Tibial nerve (tissue), 4 donors: ENCODE data around the gene EN2. TPM values are rescaled to one million over a fixed set of nuclear protein-coding genes. Genes with fewer than 3 reads are reported as not detected.
A peak's percentile ranks its signal among the peaks of the same experiment; 100 is the strongest.

ENCODE experiments used
- DNase-seq, 2 donors: peaks; one replicate each; pipeline ENCODE4 v3.0.0-alpha.2; 2019; ENCODE audit warnings: low spot score in 2 of 2
- H3K27ac ChIP-seq, 4 donors: fragments of 200-600 bp; sonication (generic) in 3 of 4; one replicate each; pipeline ENCODE4 v1.5.1; 2017 to 2019; ENCODE audit warnings: mild to moderate bottlenecking in 1 of 4
- H3K27me3 ChIP-seq, 2 donors: fragments of 200-600 bp; sonication (generic) in 1 of 2; one replicate each; pipeline versions ENCODE4 v1.5.1 to v1.6.0; 2017 to 2019
- H3K36me3 ChIP-seq, 3 donors: fragments of 200-600 bp; sonication (generic); one replicate each; pipeline ENCODE4 v1.5.1; 2018 to 2019
- H3K4me1 ChIP-seq, 4 donors: fragments of 200-600 bp; sonication (generic) in 3 of 4; one replicate each; pipeline ENCODE4 v1.5.1; 2017 to 2019
- H3K4me3 ChIP-seq, 4 donors: fragments of 200-600 bp; sonication (generic) in 3 of 4; one replicate each; pipeline ENCODE4 v1.5.1; 2017 to 2019; ENCODE audit warnings: mild to moderate bottlenecking in 1 of 4, moderate library complexity in 1 of 4
- H3K9me3 ChIP-seq, 4 donors: fragments of 200-600 bp; sonication (generic) in 3 of 4; one replicate each; pipeline ENCODE4 v1.5.1; 2017 to 2019
- CTCF ChIP-seq, 5 experiments: fragments of 200-600 bp in 3 of 5; fragments of 450-650 bp in 2 of 5; sonication (generic) in 3 of 5; IDR thresholded peaks; one replicate each; pipeline ENCODE4 v1.5.1; 2016 to 2019; ENCODE audit warnings: antibody characterized with exemption in 5 of 5, mild to moderate bottlenecking in 3 of 5, moderate library complexity in 2 of 5
- EP300 ChIP-seq, 2 donors: sonication (generic); formaldehyde crosslinking; IDR thresholded peaks; one replicate each; pipeline ENCODE4 v1.6.1; 2017; ENCODE audit warnings: antibody characterized with exemption in 2 of 2, mild to moderate bottlenecking in 1 of 2
- POLR2A ChIP-seq, 2 donors: fragments of 450-650 bp; IDR thresholded peaks; one replicate each; pipeline ENCODE4 v1.6.1; 2017; ENCODE audit warnings: antibody characterized with exemption in 2 of 2, mild to moderate bottlenecking in 2 of 2, moderate library complexity in 2 of 2
- WGBS, 2 donors: methylation state at CpG; one replicate each; pipeline ENCODE4 v1.1.5; 2018; 5-methylcytosine and 5-hydroxymethylcytosine counted together
- total RNA-seq, 4 donors: library from RNA; depleted of rRNA; stranded (reverse); fragments of >200 nt; gene quantifications; one replicate each; pipeline ENCODE4 v1.1.0, GENCODE V29; 2016

Gene EN2
- total RNA-seq, 4 donors from 2014 or later = under 0.01 to 0.98 TPM; not detected in 2

DNA sequence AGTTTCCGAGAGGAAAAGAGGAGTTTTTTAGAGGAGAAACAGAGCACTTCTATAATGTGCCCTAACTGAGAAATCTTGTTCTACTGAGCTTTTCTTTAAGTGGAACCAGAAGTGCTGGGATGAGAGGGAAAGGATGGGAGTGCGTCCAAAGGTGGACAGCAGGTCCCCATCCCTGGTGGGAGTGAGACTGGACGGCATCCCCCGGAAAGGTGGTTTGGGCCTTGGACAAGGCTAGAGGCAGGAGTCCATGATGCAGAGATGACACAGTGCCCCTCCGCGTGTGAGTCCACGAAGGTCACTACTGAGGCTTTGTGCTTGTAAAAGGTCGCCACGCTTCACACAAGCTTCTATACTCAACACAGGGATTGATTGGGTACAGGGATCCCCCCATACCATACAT, 6.1 kb upstream of the EN2 start:
- Histone ChIP-seq H3K9me3 (no peaks in the 10 kb centered on the region), H3K36me3 (no peaks in the 10 kb centered on the region), H3K4me3 (no peak overlapping the region), H3K27ac (no peak overlapping the region), H3K4me1 (peaks cover 0 to 60% (median 11%) of the 10 kb centered on the region in 4 donors), H3K27me3 (peaks cover 2 to 100% of the 10 kb centered on the region in 2 donors)
- DNase-seq = no peak
- TF ChIP-seq POLR2A (IDR thresholded peaks at IDR 0.05) (no peak), CTCF (IDR thresholded peaks at IDR 0.05) (no peak), EP300 (IDR thresholded peaks at IDR 0.05) (no peak)
- WGBS, 2 donors = 8% methylated on average over 9 of the region's 9 CpGs

GRCh38 chr7:155452505-155453295, 5.2 kb upstream of the EN2 start:
- Histone ChIP-seq H3K4me1 (peaks cover 0 to 66% (median 14%) of the 10 kb centered on the region in 4 donors), H3K36me3 (no peaks in the 10 kb centered on the region), H3K9me3 (no peaks in the 10 kb centered on the region), H3K27me3 (peaks cover 2 to 97% of the 10 kb centered on the region in 2 donors), H3K4me3 (no peak overlapping the region), H3K27ac (no peak overlapping the region)
- no peak for TF ChIP-seq POLR2A (IDR thresholded peaks at IDR 0.05)
- TF ChIP-seq CTCF (IDR thresholded peaks at IDR 0.05) = no peak
- TF ChIP-seq EP300 (IDR thresholded peaks at IDR 0.05) = no peak
- no peak for DNase-seq
- 25 to 27% methylated on average over 5 of the region's 5 CpGs for WGBS, 2 donors

GRCh38 chr7:155453296-155454182, 4.4 kb upstream of the EN2 start:
- H3K36me3 ChIP-seq = no peaks in the 10 kb centered on the region
- WGBS, 2 donors = 4% methylated on average over 31 to 46 of the region's 57 CpGs
- TF ChIP-seq EP300 (IDR thresholded peaks at IDR 0.05) = no peak
- no peak for TF ChIP-seq CTCF (IDR thresholded peaks at IDR 0.05)
- no peak for TF ChIP-seq POLR2A (IDR thresholded peaks at IDR 0.05)
- H3K4me3 ChIP-seq = peak overlapping the region in 1 of 4 donors; percentile 2
- H3K27ac ChIP-seq = no peak overlapping the region
- peaks cover 0 to 69% (median 17%) of the 10 kb centered on the region in 4 donors for H3K4me1 ChIP-seq
- no peak for DNase-seq
- H3K27me3 ChIP-seq = peaks cover 2 to 93% of the 10 kb centered on the region in 2 donors
- H3K9me3 ChIP-seq = no peaks in the 10 kb centered on the region

DNA sequence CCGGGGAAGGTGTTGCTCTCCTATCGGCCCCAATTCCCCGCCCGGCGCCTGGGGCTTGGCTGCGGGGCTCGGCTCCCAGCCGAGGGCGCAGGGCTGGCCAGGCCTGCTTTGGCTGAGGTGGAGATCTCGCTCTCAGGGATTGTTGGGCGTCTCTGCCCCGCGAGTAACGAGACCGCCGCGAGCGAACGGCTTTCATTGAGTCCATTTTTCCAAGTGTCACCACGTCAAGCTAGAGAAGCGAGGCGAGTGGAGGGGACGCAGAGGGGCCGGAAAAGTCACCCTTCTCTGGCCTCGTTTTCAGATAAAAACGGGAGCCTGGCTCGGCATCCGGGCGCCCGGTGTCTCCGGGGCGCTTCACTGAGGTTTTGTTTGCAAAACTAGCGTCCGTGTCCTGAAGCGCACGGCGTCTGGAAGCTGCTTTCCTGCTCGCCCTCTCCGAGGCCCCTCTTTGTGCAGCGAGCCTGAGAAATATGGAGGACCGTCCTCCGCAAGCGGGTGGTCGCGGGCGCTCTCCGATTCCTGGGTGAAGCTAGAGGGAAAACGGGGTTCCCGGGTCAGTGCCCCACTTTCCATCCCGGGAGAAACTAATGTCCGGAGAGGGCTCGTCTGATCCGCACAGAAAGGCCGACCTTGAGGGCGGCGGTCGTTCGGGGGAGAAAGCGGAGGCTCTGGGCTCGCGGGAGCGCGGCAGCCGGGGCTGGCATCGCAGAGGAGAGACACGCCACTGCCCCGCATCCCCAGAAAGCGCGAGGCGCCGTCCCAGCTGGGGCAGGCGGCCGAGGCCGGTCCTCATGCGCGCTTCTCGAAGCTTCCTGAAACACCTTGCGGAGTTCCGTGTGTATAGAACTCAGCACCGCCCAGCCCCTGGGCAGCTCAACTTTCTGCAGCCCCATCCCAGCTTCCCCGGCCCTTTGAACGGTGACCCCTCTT, 3.5 kb upstream of the EN2 start:
- TF ChIP-seq EP300 (IDR thresholded peaks at IDR 0.05) (no peak), POLR2A (IDR thresholded peaks at IDR 0.05) (no peak), CTCF (IDR thresholded peaks at IDR 0.05) (no peak)
- peaks cover 0 to 92% of the 10 kb centered on the region in 2 donors for H3K27me3 ChIP-seq
- no peak for DNase-seq
- peak overlapping the region in 1 of 4 donors; percentile 2 for H3K4me3 ChIP-seq
- no peaks in the 10 kb centered on the region for H3K36me3 ChIP-seq
- no peaks in the 10 kb centered on the region for H3K9me3 ChIP-seq
- H3K4me1 ChIP-seq = peaks cover 0 to 69% (median 25%) of the 10 kb centered on the region in 4 donors
- WGBS, 2 donors = 2 to 3% methylated on average over 32 to 80 of the region's 82 CpGs
- no peak overlapping the region for H3K27ac ChIP-seq
